Pancreas (tissue), 10 donors: ENCODE results near the gene WRAP73. TPM values are rescaled to one million over a fixed set of nuclear protein-coding genes. Genes with fewer than 3 reads are reported as not detected.

Source experiments
- ATAC-seq, 4 donors: fragments of 200-7000 bp; cut with Tn5 transposase; one replicate each; pipeline versions ENCODE4 v1.8.0 to v1.9.1; 2020; ENCODE audit warnings: mild to moderate bottlenecking in 4 of 4, moderate library complexity in 4 of 4
- DNase-seq, 6 donors: peaks; one replicate each; pipeline ENCODE4 v3.0.0-alpha.2; 2020
- FAIRE-seq: peaks from 2 replicates; lab custom pipeline; 2012; peaks lifted over from hg19 to GRCh38; lab: Jason Lieb, UNC
- H3K27ac ChIP-seq, 4 donors: fragments of 200-600 bp; sonication (generic); 1 replicate in 3 of 4; 2 replicates in 1 of 4; pipeline versions ENCODE4 v1.5.0 to v1.8.0; 2020
- H3K27me3 ChIP-seq, 4 donors: fragments of 200-600 bp; one replicate each; pipeline ENCODE4 v1.8.0; 2021
- H3K36me3 ChIP-seq, 3 donors: fragments of 200-600 bp; sonication (generic) in 1 of 3; one replicate each; pipeline versions ENCODE4 v1.5.0 to v1.8.0; 2020 to 2021
- H3K4me1 ChIP-seq, 3 donors: fragments of 200-600 bp; one replicate each; pipeline ENCODE4 v1.8.0; 2021
- H3K4me3 ChIP-seq, 4 donors: fragments of 200-600 bp; sonication (generic) in 2 of 4; one replicate each; pipeline versions ENCODE4 v1.5.0 to v1.8.0; 2020 to 2021
- H3K9me3 ChIP-seq, 4 donors: fragments of 200-600 bp; one replicate each; pipeline ENCODE4 v1.8.0; 2021
- CTCF ChIP-seq, 4 donors: fragments of 200-600 bp; sonication (generic) in 3 of 4; IDR thresholded peaks; one replicate each; pipeline versions ENCODE4 v1.5.0 to v1.8.0; 2021; ENCODE audit warnings: antibody characterized with exemption in 4 of 4
- WGBS, 2 donors: extraction: QIAGEN DNeasy Blood & Tissue Kit; methylation state at CpG; one replicate each; pipeline ENCODE4 v1.1.7; 2013; 5-methylcytosine and 5-hydroxymethylcytosine counted together
- intact Hi-C, 3 donors: fragments of 100-400 bp; cut with DNase I; formaldehyde crosslinking; loops; one replicate each; pipeline versions ENCODE4 v1.11.1 to v1.14.2; 2022
- polyA plus RNA-seq, 2 donors: library from polyadenylated mRNA; stranded (reverse); fragments of 200-250 nt; gene quantifications; one replicate each; pipeline ENCODE4 v1.2.3, GENCODE V29; 2013
- total RNA-seq, 6 donors: library from RNA; stranded (reverse); fragmentation: NEBNext Ultra II Directional in 4 of 6; extraction: Animal tissue kit (Norgen Biotek cat#: 25700) in 4 of 6; gene quantifications; one replicate each; pipeline versions ENCODE4 v1.2.1 to v1.2.4, GENCODE V29; 2021 to 2023
- donor health status: healthy with polysubstance abuse.
- donor health status: DM: no; HTN: no; CAD: no; lungs with moderate emphysema.
- donor health status: DM: no; HTN: no; CAD: no.
- donor health status: control.
- donor health status: control.
- donor health status: Bipolar disorder and iron deficiency.
- donor health status: DM: yes; HTN: yes; CAD: no.
- donor health status: DM: no; HTN: no; CAD: no.
- donor health status: DM: no; HTN: no; CAD: no.
- donor health status: DM: yes; HTN: yes; CAD: no.

The WRAP73 gene
- 10 to 100 TPM in 2 of 6 donors, 1 to 10 TPM in 4; 6.7 to 12.4 (median 9.2) TPM for total RNA-seq
- polyA plus RNA-seq = 10 to 100 TPM; 19.0 to 26.2 TPM

- Histone ChIP-seq H3K9me3 (no peaks in the 10 kb centered on the region), H3K4me1 (peaks cover 6 to 20% (median 6%) of the 10 kb centered on the region in 3 donors), H3K36me3 (no peaks in the 10 kb centered on the region), H3K27me3 (peaks cover 8 to 23% (median 15%) of the 10 kb centered on the region in 4 donors), H3K27ac (no peak within 1 kb of the TSS), H3K4me3 (peak within 1 kb of the TSS; percentile 91 to 98 (median 94))
- FAIRE-seq (no peak), DNase-seq (peak; percentile 81 to 93 (median 87)), ATAC-seq (peak; percentile 97 to 98 (median 98))
- WGBS, 2 donors = 1% methylated on average over 60 of the region's 60 CpGs
- no peak for TF ChIP-seq CTCF (IDR thresholded peaks at IDR 0.05)
- intact Hi-C loops = no loop called here
Observed at GRCh38 chr1:3649342-3650247, at the start of gene WRAP73. WRAP73 (minus strand) TSS chr1:3650103; CDS start chr1:3649999, 104 bp downstream.

GRCh38 chr1:3699596-3699995, 49.7 kb upstream of the WRAP73 start:
- intact Hi-C loops = no loop called here
- no peak for FAIRE-seq
- WGBS, 2 donors = 58 to 70% methylated on average over 18 of the region's 18 CpGs
- H3K4me1 ChIP-seq = no peaks in the 10 kb centered on the region
- no peak for ATAC-seq
- no peaks in the 10 kb centered on the region for H3K27me3 ChIP-seq
- DNase-seq = no peak
- no peaks in the 10 kb centered on the region for H3K36me3 ChIP-seq
- H3K27ac ChIP-seq = no peak overlapping the region
- no peaks in the 10 kb centered on the region for H3K9me3 ChIP-seq
- H3K4me3 ChIP-seq = no peak overlapping the region
- no peak for TF ChIP-seq CTCF (IDR thresholded peaks at IDR 0.05)

- Histone ChIP-seq H3K27me3 (no peaks in the 10 kb centered on the region), H3K36me3 (no peaks in the 10 kb centered on the region), H3K4me1 (no peaks in the 10 kb centered on the region), H3K9me3 (no peaks in the 10 kb centered on the region), H3K4me3 (no peak overlapping the region), H3K27ac (no peak overlapping the region)
- ATAC-seq (no peak), DNase-seq (no peak), FAIRE-seq (no peak)
- WGBS, 2 donors = 82 to 88% methylated on average over 29 of the region's 29 CpGs
- intact Hi-C loops = no loop called here
- no peak for TF ChIP-seq CTCF (IDR thresholded peaks at IDR 0.05)
Observed at GRCh38 chr1:3698660-3699408, 48.9 kb upstream of the WRAP73 start.

- FAIRE-seq (no peak), ATAC-seq (peak in 3 of 4 donors; percentile 14 to 75 (median 65)), DNase-seq (peak in 1 of 6 donors; percentile 23)
- Histone ChIP-seq H3K27ac (no peak overlapping the region), H3K4me3 (no peak overlapping the region), H3K27me3 (no peaks in the 10 kb centered on the region), H3K36me3 (no peaks in the 10 kb centered on the region), H3K9me3 (no peaks in the 10 kb centered on the region), H3K4me1 (no peaks in the 10 kb centered on the region)
- intact Hi-C loops = no loop called here
- WGBS, 2 donors = 46 to 51% methylated on average over 12 of the region's 12 CpGs
- no peak for TF ChIP-seq CTCF (IDR thresholded peaks at IDR 0.05)
Observed at GRCh38 chr1:3697810-3698209, 47.9 kb upstream of the WRAP73 start.
